Endothelial cell of umbilical vein (primary cell): ENCODE data around the gene FZD10. TPM values are rescaled to one million over a fixed set of nuclear protein-coding genes. Genes with fewer than 3 reads are reported as not detected.

Experiments
- BruUV-seq: library from RNA; stranded (reverse); fragments of 400-500 nt; replicated peaks from 2 replicates; lab custom pipeline; 2021; lab: Mats Ljungman, UMichigan
- CTCF ChIA-PET: fragments of 300-600, 350-600 bp; sonication (Branson Sonifier 250); formaldehyde crosslinking; loops from one replicate; lab custom pipeline; 2021; ENCODE audit warnings: antibody characterized with exemption, inconsistent platforms; lab: Charles Lee
- POLR2A ChIA-PET: fragments of 300-600, 350-600 bp; sonication (Branson Sonifier 250); formaldehyde crosslinking; loops from one replicate; lab custom pipeline; 2021; ENCODE audit warnings: antibody characterized with exemption, inconsistent platforms; lab: Charles Lee
- DNase-seq: peaks from one replicate; pipeline ENCODE4 v3.0.0-alpha.2; 2011; ENCODE audit warnings: low read depth, low spot score
- FAIRE-seq: peaks from 2 replicates; lab custom pipeline; 2011; peaks lifted over from hg19 to GRCh38; lab: Jason Lieb, UNC
- H2AFZ ChIP-seq: 2 replicates; pipeline ENCODE4 v1.6.0; 2012; ENCODE audit warnings: low read depth, low read length, control low read depth, inconsistent platforms
- H3K27ac ChIP-seq: 2 replicates; pipeline ENCODE4 v1.5.1; 2011; ENCODE audit warnings: low read depth, mild to moderate bottlenecking, control low read depth, low read length, moderate library complexity; ENCODE audit not compliant: insufficient read depth
- H3K27me3 ChIP-seq, 2 experiments: 2 replicates each; pipeline versions ENCODE4 v1.6.0 to v1.6.1; 2011; ENCODE audit warnings: low read length in 2 of 2, mixed read lengths in 1 of 2; ENCODE audit not compliant: control insufficient read depth in 2 of 2, insufficient read depth in 2 of 2
- H3K36me3 ChIP-seq, 2 experiments: 2 replicates in 1 of 2; 3 replicates in 1 of 2; pipeline ENCODE4 v1.5.1; 2011; ENCODE audit warnings: low read length in 2 of 2, mild to moderate bottlenecking in 1 of 2, moderate library complexity in 1 of 2; ENCODE audit not compliant: control insufficient read depth in 2 of 2, insufficient read depth in 2 of 2; ENCODE audit errors: extremely low read depth in 1 of 2
- H3K4me1 ChIP-seq: 3 replicates; pipeline ENCODE4 v1.5.1; 2011; ENCODE audit warnings: mild to moderate bottlenecking, low read length; ENCODE audit not compliant: control insufficient read depth, insufficient read depth; ENCODE audit errors: extremely low read depth
- H3K4me2 ChIP-seq: 2 replicates; pipeline ENCODE4 v1.6.1; 2011; ENCODE audit warnings: low read length, control low read depth, mixed read lengths; ENCODE audit not compliant: insufficient read depth
- H3K4me3 ChIP-seq, 3 experiments: fragments of 200-600 bp in 1 of 3; sonication (generic), shearing (Covaris generic) in 1 of 3; replicated peaks in 1 of 3; 2 replicates each; pipeline ENCODE4 v1.5.1; 2011 to 2016; ENCODE audit warnings: control low read depth in 3 of 3, low read length in 3 of 3, mild to moderate bottlenecking in 2 of 3, inconsistent platforms in 1 of 3, low read depth in 1 of 3, moderate library complexity in 1 of 3; ENCODE audit not compliant: insufficient read depth in 1 of 3
- H3K79me2 ChIP-seq: 2 replicates; pipeline ENCODE4 v1.6.0; 2012; ENCODE audit warnings: low read length, inconsistent platforms; ENCODE audit not compliant: control insufficient read depth, insufficient read depth
- H3K9ac ChIP-seq: replicated peaks from 2 replicates; pipeline ENCODE3; 2011; ENCODE audit warnings: low read length, control low read depth; ENCODE audit not compliant: insufficient read depth; ENCODE audit errors: extremely low read depth
- H3K9me1 ChIP-seq: replicated peaks from 3 replicates; pipeline ENCODE4 v1.6.0; 2011; ENCODE audit warnings: mild to moderate bottlenecking, low read length; ENCODE audit not compliant: control insufficient read depth, insufficient read depth; ENCODE audit errors: extremely low read depth
- H3K9me3 ChIP-seq: replicated peaks from 2 replicates; pipeline ENCODE4 v1.5.1; 2012; ENCODE audit warnings: low read length, inconsistent platforms; ENCODE audit not compliant: control insufficient read depth, insufficient read depth
- H4K20me1 ChIP-seq: replicated peaks from 2 replicates; pipeline ENCODE3; 2011; ENCODE audit warnings: mild to moderate bottlenecking, low read length; ENCODE audit not compliant: control insufficient read depth, insufficient read depth; ENCODE audit errors: extremely low read depth
- EZH2 ChIP-seq: IDR thresholded peaks from 2 replicates; pipeline ENCODE4 v1.6.1; 2012; ENCODE audit warnings: borderline replicate concordance, low read depth, mild to moderate bottlenecking, moderate library complexity, low read length, inconsistent platforms; ENCODE audit not compliant: severe bottlenecking
- FOS ChIP-seq: IDR thresholded peaks from 2 replicates; pipeline ENCODE4 v1.6.1; 2011; ENCODE audit warnings: mild to moderate bottlenecking, low read length, moderate library complexity, borderline replicate concordance; ENCODE audit not compliant: insufficient read depth
- GATA2 ChIP-seq: IDR thresholded peaks from 2 replicates; pipeline ENCODE4 v1.7.0; 2011; ENCODE audit warnings: low read depth, mild to moderate bottlenecking, moderate library complexity, mixed read lengths, low read length; ENCODE audit not compliant: insufficient read length, insufficient read depth
- JUN ChIP-seq: IDR thresholded peaks from 2 replicates; pipeline ENCODE4 v1.6.1; 2011; ENCODE audit warnings: borderline replicate concordance, low read depth; ENCODE audit not compliant: insufficient read length, insufficient read depth
- MYC ChIP-seq: IDR thresholded peaks from one replicate; pipeline ENCODE4 v1.6.1; 2011; ENCODE audit warnings: mild to moderate bottlenecking, low read depth, low read length
- POLR2A ChIP-seq: IDR thresholded peaks from 2 replicates; pipeline ENCODE4 v1.6.1; 2012; ENCODE audit warnings: low read depth, mild to moderate bottlenecking, control low read depth, low read length
- POLR2AphosphoS5 ChIP-seq: IDR thresholded peaks from 2 replicates; pipeline ENCODE4 v1.6.1; 2012; ENCODE audit warnings: low read depth, mild to moderate bottlenecking, control low read depth, low read length, moderate library complexity; ENCODE audit not compliant: insufficient read depth
- dilution Hi-C: fragments of 300-500 bp; cut with MboI; formaldehyde crosslinking; loops from one replicate; pipeline ENCODE4 v1.15.0; 2019; ENCODE audit warnings: low sequenced_read_pairs; ENCODE audit not compliant: extremely low pct_ligation_motif_present
- intact Hi-C: fragments of 100-400 bp; cut with micrococcal nuclease; formaldehyde crosslinking; loops from one replicate; pipeline ENCODE4 v1.10.0; 2022
- polyA plus RNA-seq, 4 experiments: library from polyadenylated mRNA; depleted of rRNA in 3 of 4; stranded (reverse) in 3 of 4; unstranded in 1 of 4; fragments of >200 nt; gene quantifications; 2 replicates each; pipeline versions ENCODE4 v1.2.1 to v1.2.3, GENCODE V29; 2011 to 2012; ENCODE audit warnings: missing spikeins in 1 of 4
- total RNA-seq: library from RNA; stranded (reverse); gene quantifications from 2 replicates; pipeline ENCODE4 v1.2.3, GENCODE V29; 2021
- TF ChIP-seq, protein P1 (sequence below), 2 donors: IDR thresholded peaks; 1 replicate in 1 of 2; 2 replicates in 1 of 2; pipeline ENCODE4 v1.5.1; 2011; ENCODE audit warnings: low read length in 2 of 2, mild to moderate bottlenecking in 2 of 2, moderate library complexity in 2 of 2, control low read depth in 1 of 2, inconsistent platforms in 1 of 2, low read depth in 1 of 2; ENCODE audit not compliant: insufficient read depth in 1 of 2; ENCODE audit errors: extremely low read depth in 1 of 2
- TF ChIP-seq, protein P2 (sequence below): IDR thresholded peaks from 2 replicates; pipeline ENCODE4 v1.6.1; 2011; ENCODE audit not compliant: insufficient read depth, insufficient read length

The FZD10 gene
- total and polyA plus RNA-seq, 2 donors (not counting 3 experiments of a cell fraction or from before 2014, with no cell fraction given): not detected

DNA sequence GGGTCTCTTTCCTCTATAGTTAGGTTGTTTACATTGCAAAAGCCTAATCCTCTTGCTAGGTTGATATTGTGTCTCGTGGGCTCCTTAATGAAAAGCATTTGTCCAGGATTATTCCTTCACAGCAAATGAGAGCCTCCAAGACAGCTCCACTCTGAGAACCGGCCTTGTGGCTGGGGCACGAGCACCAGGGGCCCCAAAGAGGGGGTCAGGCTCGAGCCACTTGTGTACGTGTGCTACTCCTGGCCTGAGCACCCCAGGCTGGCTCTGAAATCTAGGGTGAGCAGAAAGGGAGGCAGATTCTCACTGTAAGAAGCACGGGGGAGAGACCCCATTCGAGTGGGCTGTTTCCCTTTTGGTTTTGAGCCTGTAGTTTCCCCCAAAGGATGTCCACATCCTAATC, 45.0 kb upstream of the FZD10 start:
- no peak for TF ChIP-seq GATA2
- TF ChIP-seq, protein P1, sequence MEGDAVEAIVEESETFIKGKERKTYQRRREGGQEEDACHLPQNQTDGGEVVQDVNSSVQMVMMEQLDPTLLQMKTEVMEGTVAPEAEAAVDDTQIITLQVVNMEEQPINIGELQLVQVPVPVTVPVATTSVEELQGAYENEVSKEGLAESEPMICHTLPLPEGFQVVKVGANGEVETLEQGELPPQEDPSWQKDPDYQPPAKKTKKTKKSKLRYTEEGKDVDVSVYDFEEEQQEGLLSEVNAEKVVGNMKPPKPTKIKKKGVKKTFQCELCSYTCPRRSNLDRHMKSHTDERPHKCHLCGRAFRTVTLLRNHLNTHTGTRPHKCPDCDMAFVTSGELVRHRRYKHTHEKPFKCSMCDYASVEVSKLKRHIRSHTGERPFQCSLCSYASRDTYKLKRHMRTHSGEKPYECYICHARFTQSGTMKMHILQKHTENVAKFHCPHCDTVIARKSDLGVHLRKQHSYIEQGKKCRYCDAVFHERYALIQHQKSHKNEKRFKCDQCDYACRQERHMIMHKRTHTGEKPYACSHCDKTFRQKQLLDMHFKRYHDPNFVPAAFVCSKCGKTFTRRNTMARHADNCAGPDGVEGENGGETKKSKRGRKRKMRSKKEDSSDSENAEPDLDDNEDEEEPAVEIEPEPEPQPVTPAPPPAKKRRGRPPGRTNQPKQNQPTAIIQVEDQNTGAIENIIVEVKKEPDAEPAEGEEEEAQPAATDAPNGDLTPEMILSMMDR (IDR thresholded peaks at IDR 0.05; ENCODE audit: extremely low read depth in 1 of 2, insufficient read depth in 1 of 2, low read depth in 1 of 2, low read length in 2 of 2): no peak
- no peak for TF ChIP-seq POLR2AphosphoS5
- no peak for TF ChIP-seq FOS
- TF ChIP-seq EZH2: no peak
- no peak for TF ChIP-seq MYC
- TF ChIP-seq JUN: no peak
- TF ChIP-seq, protein P2, sequence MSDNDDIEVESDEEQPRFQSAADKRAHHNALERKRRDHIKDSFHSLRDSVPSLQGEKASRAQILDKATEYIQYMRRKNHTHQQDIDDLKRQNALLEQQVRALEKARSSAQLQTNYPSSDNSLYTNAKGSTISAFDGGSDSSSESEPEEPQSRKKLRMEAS: no peak
- no peak for TF ChIP-seq POLR2A
- no peaks in the 10 kb centered on the region for H3K4me1 ChIP-seq
- H3K27ac ChIP-seq: no peak overlapping the region
- no peak for DNase-seq
- dilution Hi-C loops (no loop called here), intact Hi-C loops (no loop called here)
- no peak overlapping the region for H2AFZ ChIP-seq
- H4K20me1 ChIP-seq: no peaks in the 10 kb centered on the region
- H3K9ac ChIP-seq: no peak overlapping the region
- no peaks in the 10 kb centered on the region for H3K36me3 ChIP-seq
- no TSS peak for BruUV-seq
- POLR2A ChIA-PET: no interaction called here
- H3K27me3 ChIP-seq: no peaks in the 10 kb centered on the region
- H3K9me3 ChIP-seq: peaks cover 11% of the 10 kb centered on the region
- H3K4me2 ChIP-seq: no peak overlapping the region
- no peaks in the 10 kb centered on the region for H3K79me2 ChIP-seq
- CTCF ChIA-PET: no interaction called here
- no peaks in the 10 kb centered on the region for H3K9me1 ChIP-seq
- FAIRE-seq: no peak
- no peak overlapping the region for H3K4me3 ChIP-seq
